Colonic mucosa (tissue), 4 donors: ENCODE measurements around the gene PLIN3. TPM values are rescaled to one million over a fixed set of nuclear protein-coding genes. Genes with fewer than 3 reads are reported as not detected.
"Not testable (repeated sequence)": the region's sequence is repeated elsewhere in the genome, so short reads cannot be mapped to it uniquely, and the experiment has no call there.

Experiments used
- DNase-seq: peaks from one replicate; pipeline ENCODE4 v3.0.0-alpha.2; 2020
- H3K27ac ChIP-seq: fragments of 200-600 bp; one replicate; pipeline ENCODE4 v1.8.0; 2021
- H3K27me3 ChIP-seq: fragments of 200-600 bp; one replicate; pipeline ENCODE4 v1.8.0; 2021
- H3K36me3 ChIP-seq: fragments of 200-600 bp; one replicate; pipeline ENCODE4 v1.8.0; 2021
- H3K4me1 ChIP-seq: fragments of 200-600 bp; one replicate; pipeline ENCODE4 v1.8.0; 2021; ENCODE audit warnings: mild to moderate bottlenecking
- H3K4me3 ChIP-seq: fragments of 200-600 bp; one replicate; pipeline ENCODE4 v1.8.0; 2021
- H3K9ac ChIP-seq, 2 donors: one replicate each; pipeline ENCODE4 v1.7.0; 2013; ENCODE audit warnings: control low read depth in 2 of 2, low read depth in 2 of 2, low read length in 2 of 2
- H3K9me3 ChIP-seq: fragments of 200-600 bp; one replicate; pipeline ENCODE4 v1.8.0; 2021
- CTCF ChIP-seq: fragments of 200-600 bp; IDR thresholded peaks from one replicate; pipeline ENCODE4 v1.8.0; 2022; ENCODE audit warnings: antibody characterized with exemption, mild to moderate bottlenecking
- intact Hi-C: fragments of 100-400 bp; cut with DNase I; formaldehyde crosslinking; loops from one replicate; pipeline ENCODE4 v1.14.1; 2022
- total RNA-seq, 2 donors: library from RNA; stranded (reverse); fragmentation: NEBNext Ultra II Directional in 1 of 2; extraction: Animal tissue kit (Norgen Biotek cat#: 25700) in 1 of 2; gene quantifications; one replicate each; pipeline ENCODE4 v1.2.1, GENCODE V29; 2021
- donor health status: healthy.
- donor health status: DM: no; HTN: no; CAD: no.
- donor health status: DM: no; HTN: no; CAD: no.

PLIN3 gene
- total RNA-seq, 2 donors from 2014 or later: 110 TPM

- H3K9ac ChIP-seq: no peak overlapping the region
These were observed 21.8 kb upstream of the PLIN3 start for GRCh38 chr19:4889034-4889815.

GRCh38 chr19:4887803-4888202 is 20.3 kb upstream of the PLIN3 start:
- H3K9me3 ChIP-seq, H3K4me1 ChIP-seq, DNase-seq, intact Hi-C loops, H3K27me3 ChIP-seq, H3K4me3 ChIP-seq, H3K27ac ChIP-seq, H3K36me3 ChIP-seq, H3K9ac ChIP-seq: not testable (repeated sequence)

More at GRCh38 chr19:4889034-4889815, 21.8 kb upstream of the PLIN3 start:
- no peak for DNase-seq
- no peaks in the 10 kb centered on the region for H3K9me3 ChIP-seq
- no peaks in the 10 kb centered on the region for H3K27me3 ChIP-seq
- H3K4me1 ChIP-seq: no peaks in the 10 kb centered on the region
- H3K4me3 ChIP-seq: no peak overlapping the region
- no peak for TF ChIP-seq CTCF
- H3K36me3 ChIP-seq: no peaks in the 10 kb centered on the region
- intact Hi-C loops: no loop called here
- H3K27ac ChIP-seq: no peak overlapping the region

- DNase-seq, H3K27me3 ChIP-seq, H3K9me3 ChIP-seq, H3K9ac ChIP-seq, H3K36me3 ChIP-seq, intact Hi-C loops, H3K27ac ChIP-seq, H3K4me3 ChIP-seq, H3K4me1 ChIP-seq: not testable (repeated sequence)
These were observed 17.5 kb upstream of the PLIN3 start for GRCh38 chr19:4884993-4885392.

GRCh38 chr19:4882874-4883273 is 15.4 kb upstream of the PLIN3 start:
- H3K9ac ChIP-seq, H3K27me3 ChIP-seq, DNase-seq, H3K9me3 ChIP-seq, H3K36me3 ChIP-seq, intact Hi-C loops, H3K27ac ChIP-seq, H3K4me1 ChIP-seq, H3K4me3 ChIP-seq: not testable (repeated sequence)

GRCh38 chr19:4879041-4879440 is 11.6 kb upstream of the PLIN3 start:
- no peak overlapping the region for H3K9ac ChIP-seq
- no peaks in the 10 kb centered on the region for H3K27me3 ChIP-seq
- intact Hi-C loops: no loop called here
- H3K4me3 ChIP-seq: no peak overlapping the region
- H3K4me1 ChIP-seq: no peaks in the 10 kb centered on the region
- no peak for DNase-seq
- no peak for TF ChIP-seq CTCF
- no peaks in the 10 kb centered on the region for H3K9me3 ChIP-seq
- H3K36me3 ChIP-seq: no peaks in the 10 kb centered on the region
- H3K27ac ChIP-seq: no peak overlapping the region

GRCh38 chr19:4878491-4878968 is 11.1 kb upstream of the PLIN3 start:
- no peak for DNase-seq
- H3K4me3 ChIP-seq: no peak overlapping the region
- no peaks in the 10 kb centered on the region for H3K27me3 ChIP-seq
- H3K9ac ChIP-seq: no peak overlapping the region
- H3K9me3 ChIP-seq: no peaks in the 10 kb centered on the region
- H3K36me3 ChIP-seq: no peaks in the 10 kb centered on the region
- TF ChIP-seq CTCF: no peak
- H3K4me1 ChIP-seq: no peaks in the 10 kb centered on the region
- H3K27ac ChIP-seq: no peak overlapping the region
- intact Hi-C loops: no loop called here

- Histone ChIP-seq H3K9me3 (no peaks in the 10 kb centered on the region), H3K9ac (no peak overlapping the region), H3K4me1 (no peaks in the 10 kb centered on the region), H3K4me3 (no peak overlapping the region), H3K36me3 (no peaks in the 10 kb centered on the region), H3K27ac (no peak overlapping the region), H3K27me3 (no peaks in the 10 kb centered on the region)
- no peak for DNase-seq
- TF ChIP-seq CTCF: no peak
- intact Hi-C loops: loop anchor here (2.0 kb wide), 1 partner anchor 153 kb away; no protein-coding TSS in a partner anchor
These were observed 10.5 kb upstream of the PLIN3 start for GRCh38 chr19:4877753-4878490.
